ENCODE results near the gene UBIAD1.
A peak's percentile ranks its signal among the peaks of the same experiment; 100 is the strongest.
"Not testable (repeated sequence)": the region's sequence is repeated elsewhere in the genome, so short reads cannot be mapped to it uniquely, and the experiment has no call there.

UBIAD1 gene, protein sequence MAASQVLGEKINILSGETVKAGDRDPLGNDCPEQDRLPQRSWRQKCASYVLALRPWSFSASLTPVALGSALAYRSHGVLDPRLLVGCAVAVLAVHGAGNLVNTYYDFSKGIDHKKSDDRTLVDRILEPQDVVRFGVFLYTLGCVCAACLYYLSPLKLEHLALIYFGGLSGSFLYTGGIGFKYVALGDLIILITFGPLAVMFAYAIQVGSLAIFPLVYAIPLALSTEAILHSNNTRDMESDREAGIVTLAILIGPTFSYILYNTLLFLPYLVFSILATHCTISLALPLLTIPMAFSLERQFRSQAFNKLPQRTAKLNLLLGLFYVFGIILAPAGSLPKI
- total RNA-seq: 17.4 to 61.0 reads per million in 2 donors

DNA sequence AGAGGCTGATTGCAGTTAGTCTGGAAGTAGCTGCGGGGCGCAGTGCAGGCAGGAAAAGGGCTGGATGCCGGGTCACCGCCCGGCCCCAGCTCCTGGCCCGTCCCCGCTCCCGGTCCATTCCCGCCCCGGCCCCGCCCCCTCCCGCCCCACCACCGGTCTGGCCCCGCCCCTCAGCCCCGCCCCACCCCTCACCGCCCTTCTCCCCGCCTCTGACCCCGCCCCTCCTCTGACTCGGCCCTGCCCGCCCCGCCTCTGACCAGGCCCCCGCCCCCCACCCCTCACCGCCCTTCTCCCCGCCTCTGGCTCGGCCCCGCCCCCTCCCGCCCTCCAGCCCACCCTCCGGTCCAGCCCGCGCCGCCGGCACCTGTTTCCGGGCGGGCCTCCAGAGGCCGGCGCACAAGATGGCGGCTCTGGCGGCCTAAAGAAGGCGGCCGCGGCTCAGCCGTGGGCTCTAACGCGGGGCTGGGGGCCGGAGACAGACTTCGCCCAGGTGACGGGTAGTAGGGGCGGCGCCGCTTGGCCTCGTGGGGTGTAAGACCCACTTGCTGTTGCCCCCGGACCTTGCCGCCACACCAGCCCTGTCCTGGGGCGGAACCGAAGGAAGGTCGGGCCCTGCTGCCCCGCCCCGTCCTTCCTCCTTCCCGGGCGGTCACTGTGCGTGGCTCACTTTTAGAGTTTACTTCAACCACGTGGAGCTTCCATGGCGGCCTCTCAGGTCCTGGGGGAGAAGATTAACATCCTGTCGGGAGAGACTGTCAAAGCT lies at the start of gene UBIAD1:
Gene UBIAD1, plus strand, starts transcription at position 367 of the 763 bp plus-strand sequence. Its CDS starts 334 bp downstream, at position 701.
- peak; percentile 88 for DNase-seq

DNA sequence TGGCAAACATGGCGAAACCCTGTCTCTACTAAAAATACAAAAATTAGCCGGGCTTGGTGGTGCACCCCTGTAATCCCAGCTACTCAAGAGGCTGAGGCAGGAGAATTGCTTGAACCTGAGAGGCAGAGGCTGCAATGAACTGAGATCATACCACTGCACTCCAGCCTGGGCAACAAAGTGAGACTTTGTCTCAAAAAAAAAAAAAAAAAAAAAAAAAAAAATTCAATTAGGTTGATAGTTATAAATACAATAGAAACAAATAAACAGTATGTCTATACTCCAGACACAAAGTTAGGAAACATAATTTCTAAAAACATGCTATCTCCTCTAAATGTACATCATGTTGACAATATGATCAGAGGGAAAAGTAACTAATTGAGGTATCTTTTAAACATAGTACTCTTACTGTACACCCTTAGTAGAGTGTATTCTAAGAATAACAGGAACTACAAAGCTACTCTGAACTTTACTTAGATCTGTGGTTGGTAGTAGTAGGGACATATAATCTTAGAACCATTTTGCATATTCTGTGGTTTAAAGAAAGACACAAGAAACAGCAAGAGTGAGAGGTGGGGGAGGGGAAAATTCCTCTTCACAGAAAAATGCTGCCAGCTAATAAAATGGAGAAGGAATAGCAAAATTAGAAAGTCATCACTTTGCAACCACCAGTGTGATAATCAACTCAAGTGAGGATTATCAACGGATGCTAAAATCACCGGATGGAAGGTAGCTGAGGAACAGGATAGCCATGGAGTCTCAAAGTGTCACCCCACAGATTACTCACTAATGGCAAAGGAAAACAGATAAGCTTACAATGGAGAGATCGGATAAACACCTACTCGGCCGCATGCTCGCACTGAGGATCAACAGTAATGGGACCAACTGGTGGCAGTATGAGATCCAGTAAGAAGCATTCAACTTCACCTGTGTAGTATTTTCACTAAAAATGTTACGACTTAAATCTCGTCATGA lies 45.6 kb upstream of the UBIAD1 start:
- DNase-seq: no peak

DNA sequence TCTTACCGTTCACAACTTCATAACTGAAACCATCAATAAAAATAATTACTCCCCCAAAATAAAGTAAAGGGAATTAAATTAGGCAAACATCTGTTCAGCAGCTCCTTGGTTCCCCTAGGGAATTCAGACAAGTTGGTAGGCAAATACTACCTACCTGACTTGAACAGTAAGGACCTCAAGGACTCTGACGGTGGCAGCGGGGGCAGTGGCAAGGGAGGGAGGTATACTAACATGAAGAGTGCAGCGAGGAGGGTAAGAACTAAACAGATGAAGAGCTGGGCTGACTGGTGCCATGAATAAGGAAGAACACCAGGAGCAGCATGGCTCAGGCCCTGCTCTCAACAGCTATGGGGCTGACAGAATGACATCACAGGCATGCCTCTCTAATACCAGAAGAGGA lies 43.8 kb upstream of the UBIAD1 start:
- DNase-seq: no peak

DNA sequence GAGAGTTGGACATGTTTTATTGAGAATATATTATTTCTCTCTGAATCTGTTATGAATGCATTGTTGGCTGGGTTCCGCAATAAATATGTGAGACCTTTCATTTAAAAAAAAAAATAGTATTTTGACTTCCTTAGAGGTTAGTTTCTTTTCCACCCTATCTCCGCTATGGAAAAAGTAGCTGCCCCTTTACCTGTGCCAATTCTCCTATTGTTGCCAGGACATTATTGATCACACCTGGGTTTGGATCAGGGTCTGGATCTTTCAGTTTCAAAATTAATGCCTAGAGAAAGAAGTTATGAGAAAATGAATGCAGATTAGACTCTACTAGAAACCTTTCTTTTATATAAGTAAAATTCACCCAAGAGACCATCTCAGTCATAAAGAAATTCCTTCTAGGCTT lies 39.8 kb upstream of the UBIAD1 start:
- DNase-seq: no peak

DNA sequence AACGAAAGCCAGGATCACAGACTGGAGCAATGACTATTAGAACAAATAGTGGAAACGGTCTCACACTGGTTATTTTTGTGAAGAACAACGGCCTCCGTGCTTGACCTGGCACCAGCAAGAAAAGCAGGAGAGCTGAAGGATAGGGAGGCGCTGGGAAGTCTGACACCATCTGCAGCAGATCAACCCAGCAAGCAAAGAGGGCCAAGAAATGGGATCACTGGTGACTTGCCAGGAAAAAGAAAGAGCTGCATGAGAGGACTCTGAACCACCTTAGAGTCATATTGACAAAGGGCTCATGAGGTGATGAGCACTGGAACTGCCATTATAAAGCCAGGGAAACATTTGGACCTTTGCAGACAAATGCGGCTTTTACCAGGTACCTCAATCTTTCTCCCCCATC lies 35.6 kb upstream of the UBIAD1 start:
- no peak for DNase-seq

DNA sequence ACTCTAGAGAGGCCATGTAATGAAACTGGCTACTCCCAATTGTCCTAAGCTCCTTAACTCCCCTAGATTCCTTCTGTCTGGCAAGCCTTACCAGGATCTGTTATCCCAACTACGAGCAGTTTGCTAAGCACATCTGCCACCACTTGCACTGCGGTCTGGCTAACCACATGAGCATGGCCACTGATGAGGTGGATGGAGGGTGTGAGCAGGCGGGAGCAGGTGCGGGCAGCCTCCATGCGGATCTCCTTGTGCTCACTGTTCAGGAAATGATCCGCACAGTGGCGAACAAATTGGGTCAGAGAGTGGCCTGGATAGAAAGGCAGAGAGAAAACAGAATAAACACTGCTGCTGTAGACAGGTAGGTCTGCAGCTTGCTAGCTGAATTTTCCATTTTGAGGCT lies 34.7 kb upstream of the UBIAD1 start:
- DNase-seq: no peak

DNA sequence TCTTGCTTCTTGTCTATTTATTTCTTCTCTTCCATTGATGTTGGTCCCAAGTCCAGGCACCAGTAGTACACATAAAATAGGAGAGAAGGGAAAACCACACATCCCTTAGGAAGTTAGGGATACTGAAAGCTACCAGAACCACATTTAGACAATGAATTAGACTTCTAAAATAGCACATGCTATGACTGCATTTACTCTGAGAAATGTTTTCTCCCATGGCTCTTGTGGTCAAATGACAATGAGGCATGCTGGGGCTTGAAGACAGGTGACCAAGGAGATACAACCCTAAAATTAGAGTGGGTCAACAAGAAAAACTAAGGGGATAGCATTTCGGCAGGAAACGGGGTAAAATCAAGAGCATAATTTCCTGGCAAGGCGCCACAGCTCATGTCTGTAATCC lies 27.8 kb upstream of the UBIAD1 start:
- no peak for DNase-seq

DNA sequence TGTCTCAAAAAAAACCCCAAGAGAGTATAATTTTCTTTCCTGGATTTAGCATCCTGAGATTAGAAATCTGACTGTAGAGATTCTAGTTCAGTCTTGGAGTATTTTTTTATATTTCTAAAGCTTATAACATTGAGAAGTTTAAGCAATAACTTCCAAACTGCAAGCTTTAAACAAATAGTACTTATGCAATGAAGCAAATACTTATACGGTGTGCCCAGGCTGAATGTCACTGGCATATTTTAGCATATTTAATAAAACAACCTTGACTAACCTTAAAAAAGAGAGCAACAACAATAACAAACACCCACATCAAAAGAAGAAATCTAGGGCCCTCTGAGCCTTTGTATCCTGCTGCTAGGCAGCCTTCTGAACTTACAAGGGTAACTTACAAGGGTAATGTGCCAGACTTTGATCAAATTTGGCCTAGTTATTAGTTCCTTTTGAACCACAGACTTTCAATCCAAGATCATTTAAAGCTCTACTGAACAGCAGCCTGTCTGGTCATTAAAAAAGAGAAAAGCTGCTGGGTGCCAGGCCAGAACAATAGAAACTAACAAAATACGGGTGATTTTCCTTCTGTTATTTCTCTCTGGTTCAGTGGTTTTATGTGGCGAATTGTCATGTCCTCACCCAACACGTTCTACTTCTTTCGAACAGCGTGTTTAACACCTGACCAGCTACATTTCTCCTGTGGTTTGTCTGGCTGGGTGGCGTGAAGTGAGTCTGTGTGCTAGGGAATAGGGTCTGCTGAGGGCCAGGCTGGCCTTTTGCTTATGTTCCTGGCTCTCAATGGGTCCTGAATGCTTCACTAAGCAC lies 26.9 kb upstream of the UBIAD1 start:
- DNase-seq: no peak

DNA sequence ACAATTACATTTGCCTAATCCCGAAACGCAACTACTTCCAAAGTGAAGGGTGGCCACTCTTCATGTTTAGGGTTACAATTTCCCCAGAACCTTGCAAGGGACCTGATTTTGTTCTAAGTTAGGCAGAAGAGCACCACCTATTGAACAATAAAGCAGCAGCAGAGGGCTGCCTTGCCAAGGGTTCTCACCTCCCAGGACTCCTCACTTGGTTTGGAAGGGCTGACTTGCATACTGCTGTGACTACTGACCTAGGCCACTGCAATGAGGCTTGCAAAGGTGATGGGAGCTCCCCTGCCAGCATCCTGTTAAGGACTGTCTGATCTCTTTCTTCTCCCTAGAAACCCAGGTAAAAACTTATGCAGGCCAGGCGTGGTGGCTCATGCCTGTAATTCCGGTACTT lies 24.8 kb upstream of the UBIAD1 start:
- no peak for DNase-seq

DNA sequence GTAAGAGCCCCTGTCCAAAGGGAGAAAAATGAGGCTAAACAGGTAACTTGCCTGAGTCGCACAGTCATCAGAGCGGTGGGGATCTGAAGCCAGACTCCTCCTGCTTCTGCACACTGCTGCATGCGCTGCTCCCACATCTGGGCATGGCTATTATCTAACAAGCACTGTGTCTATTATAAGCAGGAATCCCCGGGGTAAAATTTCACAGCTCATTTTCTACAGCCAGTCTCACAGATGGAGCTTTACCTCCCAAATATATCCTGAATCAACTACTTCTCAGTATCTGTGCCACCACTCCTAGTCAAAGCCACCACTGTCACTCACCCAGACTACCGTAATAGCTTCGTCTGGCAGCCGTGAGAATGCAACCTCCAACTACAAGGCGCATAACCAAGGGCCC lies 20.5 kb upstream of the UBIAD1 start:
- no peak for DNase-seq

DNA sequence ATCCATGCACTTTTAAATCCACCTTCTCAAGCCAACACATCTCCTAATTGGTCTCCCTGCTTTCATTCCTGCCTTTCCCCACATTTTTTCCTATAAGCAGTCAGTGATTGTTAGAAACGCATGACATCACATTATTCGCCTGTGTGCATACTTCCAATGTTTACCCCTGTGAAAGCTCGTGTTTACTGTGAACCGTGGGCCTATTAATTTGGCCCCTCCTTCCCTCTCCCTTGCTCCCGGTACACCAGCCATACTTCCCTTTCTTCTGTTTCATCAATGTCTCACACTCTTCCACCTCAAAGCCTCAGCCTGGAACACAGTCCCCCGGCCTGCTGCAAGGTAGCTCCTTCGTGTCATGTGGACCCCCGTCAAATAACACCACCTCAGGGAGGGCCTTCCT lies 19.8 kb upstream of the UBIAD1 start:
- no peak for DNase-seq

DNA sequence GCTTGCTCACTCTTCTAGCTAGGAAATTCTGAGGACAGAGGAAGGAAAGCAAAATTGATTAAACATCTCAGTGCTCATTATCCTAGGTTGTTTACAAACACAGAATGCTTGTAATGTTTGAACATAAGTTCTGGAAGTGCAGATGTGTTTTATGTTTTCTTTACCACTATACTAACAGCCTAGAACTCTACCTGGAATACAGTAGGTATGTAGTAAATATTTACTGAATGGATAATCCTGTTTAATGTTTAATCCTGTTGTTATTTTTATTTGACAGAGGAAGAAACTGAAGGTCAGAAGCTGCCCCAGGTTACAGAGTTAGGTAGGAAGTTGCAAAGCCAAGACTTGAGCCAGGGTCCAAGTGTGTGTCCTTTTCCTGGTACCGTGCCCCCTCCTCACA lies 16.7 kb upstream of the UBIAD1 start:
- no peak for DNase-seq

DNA sequence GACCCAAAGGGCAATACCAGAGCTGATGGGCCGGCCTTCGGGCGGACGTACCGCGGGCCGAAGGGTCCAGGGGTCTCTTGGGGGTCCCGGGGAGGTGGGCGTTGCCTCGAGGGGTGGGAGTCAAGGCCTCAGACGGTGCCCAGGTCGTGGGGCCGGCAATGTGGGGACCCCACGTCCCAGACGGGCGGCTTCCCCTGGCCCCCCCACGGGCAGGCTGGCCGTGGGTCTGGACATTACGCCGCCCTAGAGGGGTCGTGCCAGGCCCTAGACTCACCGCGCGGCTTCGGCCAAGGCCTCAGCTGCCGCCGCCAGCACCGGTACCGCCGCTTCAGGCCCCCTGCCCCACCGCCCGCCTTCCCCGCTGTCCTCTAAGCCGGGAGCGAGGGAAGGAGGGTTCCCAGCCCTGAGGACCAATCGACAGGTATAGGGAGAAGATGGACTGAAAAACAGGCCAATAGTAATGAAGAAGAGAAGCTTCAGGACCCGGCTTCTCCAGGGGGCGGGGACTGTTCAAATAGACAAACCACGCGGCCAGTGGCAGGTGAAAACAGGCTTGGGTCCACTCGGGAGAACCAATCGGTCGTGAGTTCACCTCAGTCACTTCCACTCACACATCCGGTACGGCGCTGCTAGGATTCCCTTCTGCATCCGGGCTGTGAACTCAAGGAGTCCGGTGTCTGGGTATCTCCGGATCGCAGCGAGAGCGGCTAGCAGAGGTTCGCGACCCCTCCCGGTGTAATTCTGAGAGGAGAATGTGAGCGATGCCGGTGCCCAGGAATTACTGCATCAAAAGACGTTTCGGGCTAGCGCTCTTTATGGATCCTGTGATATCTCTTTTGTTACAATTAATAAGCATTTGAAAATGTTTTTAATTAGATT lies 10.6 kb upstream of the UBIAD1 start, which contains the start of gene MTOR:
Gene MTOR, minus strand, starts transcription at position 381 of the 879 bp plus-strand sequence. CDS start 3,142 bp downstream, outside the sequence.
- DNase-seq: peak; percentile 90

DNA sequence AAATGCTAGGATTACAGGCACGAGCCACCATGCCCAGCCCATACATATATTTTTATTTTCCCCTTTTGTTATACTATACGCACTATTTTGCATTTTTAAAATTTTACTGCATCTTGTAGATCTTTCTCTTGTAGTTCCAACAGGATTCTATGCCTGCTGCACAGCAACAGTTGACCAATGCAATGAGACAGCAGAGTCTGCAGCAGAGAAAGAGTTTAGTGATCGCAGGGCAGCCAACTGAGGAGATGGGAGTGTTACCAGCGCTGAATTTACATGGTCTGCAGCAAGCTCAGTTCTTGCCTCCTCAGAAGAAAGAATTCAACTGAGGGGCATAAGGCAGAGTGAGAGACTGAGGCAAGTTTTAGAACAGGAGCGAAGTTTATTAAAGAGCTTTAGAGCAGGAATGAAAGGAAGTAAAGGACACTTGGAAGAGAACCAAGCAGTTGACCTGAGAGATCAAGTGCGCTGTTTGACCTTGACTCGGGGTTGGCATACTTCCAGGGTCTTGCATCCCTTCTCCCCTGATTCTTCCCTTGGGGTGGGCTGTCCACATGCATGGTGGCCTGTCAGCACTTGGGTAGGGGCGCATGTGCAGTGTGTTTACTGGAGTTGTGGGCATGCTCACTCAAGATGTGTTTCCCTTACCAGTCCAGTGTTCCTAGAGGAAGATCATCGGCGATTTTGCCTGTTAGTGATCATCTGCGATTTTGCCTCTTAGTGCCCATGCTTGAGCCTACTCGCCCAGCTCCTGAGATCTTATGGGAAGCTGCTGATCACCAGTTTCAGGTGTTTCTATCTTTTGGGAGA lies 6.5 kb upstream of the UBIAD1 start:
- DNase-seq: no peak

DNA sequence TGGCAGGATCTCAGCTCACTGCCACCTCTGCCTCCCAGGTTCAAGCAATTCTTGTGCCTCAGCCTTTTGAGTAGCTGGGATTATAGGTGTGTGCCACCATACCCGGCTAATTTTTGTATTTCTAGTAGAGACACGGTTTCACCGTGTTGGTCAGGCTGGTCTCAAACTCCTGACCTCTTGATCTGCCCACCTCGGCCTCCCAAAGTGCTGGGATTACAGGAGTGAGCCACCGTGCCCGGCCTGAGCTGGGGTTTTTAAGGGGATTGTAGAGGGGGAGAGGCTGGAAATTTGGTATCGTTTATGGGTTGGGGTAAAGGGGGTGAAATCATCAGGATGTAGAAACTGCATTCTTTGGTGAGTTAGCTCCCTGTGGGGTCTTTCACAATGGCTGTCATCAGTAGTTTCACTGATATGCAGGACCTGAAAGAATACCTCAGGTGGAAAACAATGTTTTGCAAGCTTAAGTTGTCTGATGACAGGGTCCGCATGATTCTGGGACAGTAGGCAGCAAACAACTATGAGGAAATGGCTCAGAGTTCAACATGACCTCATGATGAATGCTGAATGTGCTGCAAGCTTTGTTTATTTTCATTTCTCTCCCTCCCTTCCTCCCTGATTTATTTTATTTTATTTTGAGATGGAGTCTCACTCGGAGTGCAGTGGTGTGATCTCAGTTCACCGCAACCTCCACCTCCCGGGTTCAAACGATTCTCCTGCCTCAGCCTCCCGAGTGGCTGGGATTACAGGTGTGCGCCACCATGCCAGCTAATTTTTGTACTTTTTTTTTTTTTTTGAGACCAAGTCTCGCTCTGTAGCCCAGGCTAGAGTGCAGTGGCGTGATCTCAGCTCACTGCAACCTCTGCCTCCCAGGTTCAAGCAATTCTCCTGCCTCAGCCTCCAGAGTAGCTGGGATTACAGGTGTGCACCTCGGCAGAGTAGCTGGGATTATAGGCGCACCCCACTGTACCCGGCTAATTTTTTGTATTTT lies 5.4 kb upstream of the UBIAD1 start:
- DNase-seq: not testable (repeated sequence)

DNA sequence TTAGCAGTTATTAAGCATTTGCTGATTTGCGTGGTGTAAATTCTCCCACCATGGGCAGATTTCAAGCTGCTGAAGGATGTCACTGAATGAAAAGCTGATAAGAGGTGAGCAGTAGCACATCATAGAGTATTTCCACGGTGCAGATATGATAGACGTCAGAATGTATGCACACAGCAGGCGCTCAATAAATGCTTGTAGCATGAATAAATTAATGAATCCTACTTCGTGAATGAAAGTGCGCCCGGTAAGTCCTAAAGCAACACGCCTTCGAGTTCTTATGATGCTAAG lies 510 bp upstream of the UBIAD1 start:
- no peak for DNase-seq

DNA sequence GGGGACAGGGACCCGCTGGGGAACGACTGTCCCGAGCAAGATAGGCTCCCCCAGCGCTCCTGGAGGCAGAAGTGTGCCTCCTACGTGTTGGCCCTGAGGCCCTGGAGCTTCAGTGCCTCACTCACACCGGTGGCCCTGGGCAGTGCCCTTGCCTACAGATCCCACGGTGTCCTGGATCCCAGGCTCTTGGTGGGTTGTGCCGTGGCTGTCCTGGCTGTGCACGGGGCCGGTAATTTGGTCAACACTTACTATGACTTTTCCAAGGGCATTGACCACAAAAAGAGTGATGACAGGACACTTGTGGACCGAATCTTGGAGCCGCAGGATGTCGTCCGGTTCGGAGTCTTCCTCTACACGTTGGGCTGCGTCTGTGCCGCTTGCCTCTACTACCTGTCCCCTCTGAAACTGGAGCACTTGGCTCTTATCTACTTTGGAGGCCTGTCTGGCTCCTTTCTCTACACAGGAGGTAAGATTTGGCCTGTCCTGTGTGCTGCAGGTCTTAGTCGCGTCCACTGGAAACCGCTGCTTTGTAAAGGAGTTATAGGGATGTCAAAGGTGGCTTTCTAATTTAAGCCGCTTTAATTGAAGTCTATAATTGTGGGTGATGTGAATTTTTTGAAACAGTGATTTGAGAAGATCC lies 717 bp downstream of the UBIAD1 start:
- DNase-seq: no peak

DNA sequence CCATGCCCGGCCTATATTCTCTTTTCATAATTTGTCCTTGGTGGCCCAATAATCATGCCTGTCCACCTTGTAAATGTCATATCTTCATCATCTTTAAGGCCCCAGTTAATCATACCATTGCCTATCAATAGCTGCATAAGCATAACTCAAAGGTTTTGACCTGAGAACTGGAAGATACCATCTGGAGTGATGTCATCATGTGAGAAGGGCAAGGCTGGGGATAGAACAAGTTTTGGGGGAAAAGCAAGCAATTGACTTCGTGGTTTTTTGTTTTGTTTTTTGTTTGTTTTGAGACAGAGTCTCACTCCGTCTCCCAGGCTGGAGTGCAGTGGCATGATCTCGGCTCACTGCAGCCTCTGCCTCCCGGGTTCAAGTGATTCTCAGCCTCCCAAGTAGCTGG lies 6.2 kb downstream of the UBIAD1 start:
- no peak for DNase-seq

DNA sequence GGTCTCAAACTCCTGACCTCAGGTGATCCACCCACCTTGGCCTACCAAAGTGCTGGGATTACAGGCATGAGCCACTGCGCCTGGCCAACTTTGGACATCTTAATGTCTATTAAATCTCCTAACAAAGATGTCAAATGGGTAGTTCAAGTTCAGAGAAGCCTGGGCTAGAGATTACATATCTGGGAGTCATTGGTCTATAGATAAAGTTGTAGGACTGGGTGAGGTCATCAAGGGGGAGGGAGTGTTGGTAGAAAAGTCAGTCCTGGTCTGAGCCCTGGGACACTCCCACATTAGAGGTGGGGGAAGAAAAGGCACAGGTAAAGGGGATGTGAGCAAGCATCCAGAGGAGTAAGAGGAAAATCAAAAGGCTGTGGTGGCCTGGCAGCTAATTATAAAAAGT lies 6.6 kb downstream of the UBIAD1 start:
- DNase-seq: no peak
